ENCODE data around the gene BTF3L4. TPM values are rescaled to one million over a fixed set of nuclear protein-coding genes. Genes with fewer than 3 reads are reported as not detected.

Gene BTF3L4
- total and polyA plus RNA-seq, 11 donors: 25.4 to 48.2 (median 33.1) TPM

DNA sequence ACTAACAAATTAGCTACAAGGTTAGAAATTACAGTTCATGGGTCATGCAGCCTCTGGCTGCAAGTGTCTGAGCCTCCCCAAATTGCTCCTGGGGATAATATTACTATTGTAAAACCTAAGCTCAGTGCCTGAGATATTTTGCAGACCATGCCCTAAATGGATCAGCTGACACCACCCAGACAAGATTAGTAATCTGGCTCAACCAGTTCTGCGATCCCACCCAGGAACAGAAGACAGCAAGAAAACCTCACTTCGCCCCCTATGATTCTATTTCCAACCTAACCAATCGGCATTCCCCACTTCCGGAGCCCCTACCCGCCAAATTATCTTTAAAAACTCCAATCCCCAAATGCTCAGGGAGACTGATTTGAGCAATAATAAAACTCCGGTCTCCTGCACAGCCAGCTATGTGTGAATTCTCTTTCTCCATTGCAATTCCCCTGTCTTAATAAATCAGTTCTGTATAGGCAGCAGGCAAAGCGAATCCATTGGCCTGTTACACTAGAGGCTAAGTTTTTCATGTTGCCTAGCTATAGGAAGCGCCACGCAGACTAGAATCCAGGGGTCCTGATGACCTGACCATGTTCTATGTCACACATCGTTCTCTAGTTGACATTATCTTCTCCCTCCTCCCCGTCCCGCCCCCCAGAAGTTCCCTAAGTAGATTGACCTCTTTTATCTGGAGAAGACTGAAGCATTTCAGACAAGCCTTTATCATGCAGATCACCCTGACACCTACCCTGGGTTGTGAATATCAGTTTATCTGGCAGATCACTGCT, 63.4 kb downstream of the BTF3L4 start:
- 53 to 64% (median 55%) methylated on average over 12 of the region's 12 CpGs for WGBS, 4 donors
- intact Hi-C loops (cut with DNase I): loop anchor here in 1 of 10 donors (10.0 kb wide), 1 partner anchor 565 kb away; no protein-coding TSS in a partner anchor
- no peak for ATAC-seq
- no peak for DNase-seq
- H3K27me3 ChIP-seq: peaks cover 0 to 13% (median 0%) of the 10 kb centered on the region in 9 donors
- no peak overlapping the region for H3K27ac ChIP-seq
- no peaks in the 10 kb centered on the region for H3K9me3 ChIP-seq
- TF ChIP-seq, protein P1, sequence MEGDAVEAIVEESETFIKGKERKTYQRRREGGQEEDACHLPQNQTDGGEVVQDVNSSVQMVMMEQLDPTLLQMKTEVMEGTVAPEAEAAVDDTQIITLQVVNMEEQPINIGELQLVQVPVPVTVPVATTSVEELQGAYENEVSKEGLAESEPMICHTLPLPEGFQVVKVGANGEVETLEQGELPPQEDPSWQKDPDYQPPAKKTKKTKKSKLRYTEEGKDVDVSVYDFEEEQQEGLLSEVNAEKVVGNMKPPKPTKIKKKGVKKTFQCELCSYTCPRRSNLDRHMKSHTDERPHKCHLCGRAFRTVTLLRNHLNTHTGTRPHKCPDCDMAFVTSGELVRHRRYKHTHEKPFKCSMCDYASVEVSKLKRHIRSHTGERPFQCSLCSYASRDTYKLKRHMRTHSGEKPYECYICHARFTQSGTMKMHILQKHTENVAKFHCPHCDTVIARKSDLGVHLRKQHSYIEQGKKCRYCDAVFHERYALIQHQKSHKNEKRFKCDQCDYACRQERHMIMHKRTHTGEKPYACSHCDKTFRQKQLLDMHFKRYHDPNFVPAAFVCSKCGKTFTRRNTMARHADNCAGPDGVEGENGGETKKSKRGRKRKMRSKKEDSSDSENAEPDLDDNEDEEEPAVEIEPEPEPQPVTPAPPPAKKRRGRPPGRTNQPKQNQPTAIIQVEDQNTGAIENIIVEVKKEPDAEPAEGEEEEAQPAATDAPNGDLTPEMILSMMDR (IDR thresholded peaks at IDR 0.05): no peak
- TF ChIP-seq POLR2A (IDR thresholded peaks at IDR 0.05): no peak
- H3K4me1 ChIP-seq: no peaks in the 10 kb centered on the region
- H3K36me3 ChIP-seq: no peaks in the 10 kb centered on the region
- H3K4me3 ChIP-seq: no peak overlapping the region

DNA sequence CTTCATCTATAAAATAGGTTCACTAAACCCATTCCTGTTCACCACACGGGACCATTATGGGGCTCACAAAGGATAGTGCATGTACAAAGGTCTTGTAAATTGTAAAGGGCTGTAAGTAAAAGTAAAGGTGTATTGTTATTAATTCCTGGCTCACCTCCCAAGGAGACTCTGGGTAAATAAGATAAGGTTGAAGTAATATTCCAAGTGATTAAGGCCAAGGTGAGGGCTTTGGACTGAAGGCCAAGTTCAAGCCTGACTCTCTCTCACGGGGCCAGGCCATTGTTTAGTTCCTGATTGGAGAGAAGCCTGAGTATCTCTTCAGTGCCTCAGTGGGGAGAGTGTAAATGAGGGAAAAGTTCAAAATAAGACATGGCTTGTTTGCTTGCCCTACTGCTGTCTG, 66.3 kb downstream of the BTF3L4 start:
- ATAC-seq: no peak
- WGBS, 4 donors: 51 to 71% (median 62%) methylated on average over 2 of the region's 2 CpGs
- intact Hi-C loops (cut with DNase I): loop anchor here in 1 of 10 donors (10.0 kb wide), 1 partner anchor 562 kb away; no protein-coding TSS in a partner anchor
- Histone ChIP-seq H3K27me3 (peaks cover 0 to 13% (median 0%) of the 10 kb centered on the region in 9 donors), H3K4me3 (no peak overlapping the region), H3K9me3 (no peaks in the 10 kb centered on the region), H3K4me1 (no peaks in the 10 kb centered on the region), H3K36me3 (no peaks in the 10 kb centered on the region), H3K27ac (no peak overlapping the region)
- DNase-seq: no peak
- TF ChIP-seq, protein P1 (IDR thresholded peaks at IDR 0.05): no peak
- TF ChIP-seq POLR2A (IDR thresholded peaks at IDR 0.05): no peak

DNA sequence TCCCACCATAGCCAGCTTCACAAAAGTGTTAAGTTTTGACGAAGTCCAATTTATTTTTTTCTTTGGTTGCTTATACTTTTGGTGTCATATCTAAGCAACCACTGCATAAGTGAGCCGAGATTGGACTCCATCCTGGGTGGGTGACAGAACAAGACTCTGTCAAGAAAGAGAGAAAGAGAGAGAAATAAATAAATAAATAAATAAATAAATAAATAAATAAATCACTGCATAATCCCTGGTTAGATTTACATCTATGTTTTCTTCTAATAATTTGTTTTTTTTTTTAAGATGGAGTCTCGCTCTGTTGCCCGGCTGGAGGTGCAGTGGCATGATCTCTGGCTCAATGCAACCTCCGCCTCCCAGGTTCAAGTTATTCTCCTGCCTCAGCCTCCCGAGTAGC, 67.5 kb downstream of the BTF3L4 start:
- ATAC-seq: no peak
- Histone ChIP-seq H3K9me3 (no peaks in the 10 kb centered on the region), H3K4me3 (no peak overlapping the region), H3K27ac (no peak overlapping the region), H3K36me3 (no peaks in the 10 kb centered on the region), H3K4me1 (no peaks in the 10 kb centered on the region), H3K27me3 (peaks cover 0 to 21% (median 0%) of the 10 kb centered on the region in 9 donors)
- TF ChIP-seq POLR2A (IDR thresholded peaks at IDR 0.05): no peak
- TF ChIP-seq, protein P1 (IDR thresholded peaks at IDR 0.05): no peak
- intact Hi-C loops (cut with DNase I): loop anchor here in 1 of 10 donors (10.0 kb wide), 1 partner anchor 561 kb away; no protein-coding TSS in a partner anchor
- WGBS, 4 donors: 88 to 96% (median 95%) methylated on average over 6 of the region's 6 CpGs
- DNase-seq: no peak

DNA sequence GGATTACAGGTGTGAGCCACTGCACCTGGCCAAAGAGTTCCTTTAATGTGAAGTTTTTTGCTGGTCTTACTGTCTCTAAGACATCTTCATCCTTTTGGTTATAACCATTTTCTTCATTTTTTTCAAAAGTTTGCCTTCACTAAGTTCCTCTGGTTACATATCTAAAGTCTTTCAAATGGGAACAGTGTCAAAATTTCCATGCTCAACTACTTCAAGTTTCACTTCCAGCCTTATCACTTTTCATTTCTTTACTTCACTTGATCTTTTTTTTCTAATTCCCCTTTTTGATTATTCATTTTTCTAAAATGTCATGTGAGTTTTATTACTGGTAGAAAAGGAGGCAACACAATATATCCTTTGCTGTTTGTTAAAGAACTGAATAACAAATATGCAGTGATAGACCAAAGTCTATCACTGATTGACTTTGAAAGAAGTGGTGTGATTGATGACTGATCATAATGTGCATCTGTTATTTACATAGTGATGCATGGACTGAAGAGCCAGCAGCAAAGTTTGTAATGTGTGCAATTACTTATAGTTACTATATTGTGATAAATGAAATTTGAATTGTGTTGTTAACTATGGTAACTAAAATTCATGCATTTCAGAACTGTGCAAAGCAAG, 69.8 kb downstream of the BTF3L4 start:
- no peak for ATAC-seq
- no peaks in the 10 kb centered on the region for H3K36me3 ChIP-seq
- TF ChIP-seq POLR2A (IDR thresholded peaks at IDR 0.05): no peak
- TF ChIP-seq, protein P1 (IDR thresholded peaks at IDR 0.05): no peak
- no peak overlapping the region for H3K4me3 ChIP-seq
- H3K27me3 ChIP-seq: peaks cover 0 to 21% (median 0%) of the 10 kb centered on the region in 9 donors
- intact Hi-C loops (cut with DNase I): loop anchor here in 9 of 10 donors (2.0 to 10.0 kb wide), 7 partner anchors 166 to 561 kb away; partner anchors contain the start of genes ORC1 (in 1 of the 9) and PRPF38A (in 1 of the 9)
- DNase-seq: no peak
- no peaks in the 10 kb centered on the region for H3K4me1 ChIP-seq
- H3K9me3 ChIP-seq: no peaks in the 10 kb centered on the region
- H3K27ac ChIP-seq: no peak overlapping the region
